ENCODE measurements around the gene CRIM1. TPM values are rescaled to one million over a fixed set of nuclear protein-coding genes. Genes with fewer than 3 reads are reported as not detected.

The CRIM1 gene
- total RNA-seq, 1 donor from 2014 or later = 246 TPM

- H3K4me3 Mint-ChIP-seq (ENCODE audit: unreplicated experiment) = no peak overlapping the region
- peaks cover 88% of the 10 kb centered on the region for H3K4me1 Mint-ChIP-seq (ENCODE audit: unreplicated experiment)
- H3K9me3 Mint-ChIP-seq (ENCODE audit: unreplicated experiment) = no peaks in the 10 kb centered on the region
- peaks cover 3% of the 10 kb centered on the region for H3K27me3 Mint-ChIP-seq (ENCODE audit: unreplicated experiment)
- DNase-seq (ENCODE audit: low spot score) = no peak
- H3K36me3 Mint-ChIP-seq (ENCODE audit: low read depth, unreplicated experiment) = peaks cover 10% of the 10 kb centered on the region
- H3K27ac Mint-ChIP-seq (ENCODE audit: unreplicated experiment) = peak overlapping the region; percentile 3
- TF ChIP-seq, protein P1, sequence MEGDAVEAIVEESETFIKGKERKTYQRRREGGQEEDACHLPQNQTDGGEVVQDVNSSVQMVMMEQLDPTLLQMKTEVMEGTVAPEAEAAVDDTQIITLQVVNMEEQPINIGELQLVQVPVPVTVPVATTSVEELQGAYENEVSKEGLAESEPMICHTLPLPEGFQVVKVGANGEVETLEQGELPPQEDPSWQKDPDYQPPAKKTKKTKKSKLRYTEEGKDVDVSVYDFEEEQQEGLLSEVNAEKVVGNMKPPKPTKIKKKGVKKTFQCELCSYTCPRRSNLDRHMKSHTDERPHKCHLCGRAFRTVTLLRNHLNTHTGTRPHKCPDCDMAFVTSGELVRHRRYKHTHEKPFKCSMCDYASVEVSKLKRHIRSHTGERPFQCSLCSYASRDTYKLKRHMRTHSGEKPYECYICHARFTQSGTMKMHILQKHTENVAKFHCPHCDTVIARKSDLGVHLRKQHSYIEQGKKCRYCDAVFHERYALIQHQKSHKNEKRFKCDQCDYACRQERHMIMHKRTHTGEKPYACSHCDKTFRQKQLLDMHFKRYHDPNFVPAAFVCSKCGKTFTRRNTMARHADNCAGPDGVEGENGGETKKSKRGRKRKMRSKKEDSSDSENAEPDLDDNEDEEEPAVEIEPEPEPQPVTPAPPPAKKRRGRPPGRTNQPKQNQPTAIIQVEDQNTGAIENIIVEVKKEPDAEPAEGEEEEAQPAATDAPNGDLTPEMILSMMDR (IDR thresholded peaks at IDR 0.05; ENCODE audit: unreplicated experiment) = no peak
Observed at GRCh38 chr2:36370281-36370680, 14.7 kb downstream of the CRIM1 start.

DNA sequence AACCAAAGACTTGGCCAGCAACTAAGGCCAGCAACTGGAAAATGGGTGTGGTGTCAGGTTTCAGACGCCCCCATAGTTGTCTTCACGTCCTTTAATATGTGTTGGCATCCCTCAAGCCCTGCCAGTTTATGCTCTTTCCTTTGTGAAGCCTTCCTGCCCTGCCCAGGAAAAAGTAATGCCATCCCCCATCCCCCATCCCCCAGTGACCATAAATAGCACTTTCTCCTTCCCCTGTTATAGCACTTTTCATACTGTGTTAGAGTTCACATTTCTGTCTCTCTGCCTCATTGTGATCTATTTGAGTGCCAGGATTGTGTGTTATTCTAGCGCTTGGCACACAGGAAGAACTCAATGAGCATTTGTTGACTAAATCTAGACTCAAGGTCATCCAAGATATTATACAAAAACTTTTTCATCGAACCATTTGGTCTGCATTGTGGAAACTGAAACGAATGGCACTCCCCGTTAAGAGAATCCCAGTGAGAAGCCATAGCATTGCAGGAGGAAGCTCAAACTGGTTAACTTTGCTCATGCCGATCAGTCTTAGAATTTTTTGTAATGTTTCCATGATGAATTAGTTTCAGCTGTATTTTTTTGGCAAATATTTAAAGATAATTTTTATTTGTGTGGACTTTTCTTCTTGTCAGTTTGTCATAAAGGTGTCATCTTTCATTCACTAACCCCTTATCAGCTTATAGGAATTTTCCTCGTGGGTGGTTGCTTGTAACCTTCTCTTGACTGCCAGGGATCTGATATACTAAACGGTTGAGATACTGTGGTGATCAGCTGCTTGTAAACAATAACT is 15.7 kb downstream of the CRIM1 start:
- H3K9me3 Mint-ChIP-seq (ENCODE audit: unreplicated experiment) = no peaks in the 10 kb centered on the region
- no peak overlapping the region for H3K4me3 Mint-ChIP-seq (ENCODE audit: unreplicated experiment)
- H3K27me3 Mint-ChIP-seq (ENCODE audit: unreplicated experiment) = peaks cover 3% of the 10 kb centered on the region
- H3K4me1 Mint-ChIP-seq (ENCODE audit: unreplicated experiment) = peaks cover 89% of the 10 kb centered on the region
- TF ChIP-seq, protein P1 (IDR thresholded peaks at IDR 0.05; ENCODE audit: unreplicated experiment) = no peak
- peaks cover 13% of the 10 kb centered on the region for H3K36me3 Mint-ChIP-seq (ENCODE audit: low read depth, unreplicated experiment)
- no peak for DNase-seq (ENCODE audit: low spot score)
- H3K27ac Mint-ChIP-seq (ENCODE audit: unreplicated experiment) = peak overlapping the region; percentile 84

- Mint-ChIP-seq H3K36me3 (ENCODE audit: low read depth, unreplicated experiment) (peaks cover 14% of the 10 kb centered on the region), H3K27me3 (ENCODE audit: unreplicated experiment) (peaks cover under 1% of the 10 kb centered on the region), H3K27ac (ENCODE audit: unreplicated experiment) (peak overlapping the region; percentile 84), H3K4me3 (ENCODE audit: unreplicated experiment) (no peak overlapping the region), H3K4me1 (ENCODE audit: unreplicated experiment) (peaks cover 91% of the 10 kb centered on the region), H3K9me3 (ENCODE audit: unreplicated experiment) (no peaks in the 10 kb centered on the region)
- TF ChIP-seq, protein P1 (IDR thresholded peaks at IDR 0.05; ENCODE audit: unreplicated experiment) = no peak
- DNase-seq (ENCODE audit: low spot score) = no peak
Observed at GRCh38 chr2:36371928-36372391, 16.4 kb downstream of the CRIM1 start.

DNA sequence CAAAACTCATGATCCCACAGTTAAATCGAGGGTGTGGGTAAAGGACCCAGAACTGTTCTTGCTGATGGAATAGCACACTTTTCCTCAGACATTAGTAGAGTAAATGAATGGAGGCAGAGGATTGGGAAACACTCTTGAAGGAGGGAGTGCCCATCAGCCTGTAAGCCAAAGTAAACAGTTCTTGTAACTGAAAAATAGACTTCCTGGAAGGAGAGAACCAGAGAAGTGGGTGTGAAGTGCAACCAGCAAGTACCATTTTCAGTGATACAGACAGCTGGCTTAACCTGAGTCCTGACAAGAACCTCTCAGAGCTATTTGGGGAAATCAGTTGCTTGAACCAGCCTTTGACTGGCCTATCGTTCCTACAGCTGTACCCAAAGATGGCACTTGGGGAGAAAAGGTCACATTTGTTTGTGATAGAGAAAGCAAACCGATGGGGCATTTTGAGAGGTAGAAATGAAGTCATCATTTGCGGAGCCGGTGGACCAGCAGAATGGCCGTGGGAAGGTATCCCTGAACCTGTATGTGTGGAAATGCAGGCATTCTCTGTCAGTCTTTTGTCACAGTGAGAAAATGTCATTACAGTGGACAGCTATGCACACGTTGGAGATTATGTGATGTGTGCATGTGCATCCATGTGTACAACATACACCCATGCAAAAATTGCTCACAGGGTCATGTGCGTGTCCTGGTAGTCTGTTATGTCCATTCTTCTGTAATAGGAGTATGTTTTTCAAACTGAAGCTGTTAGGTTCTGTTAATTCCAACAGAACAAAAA is 17.8 kb downstream of the CRIM1 start:
- no peak overlapping the region for H3K4me3 Mint-ChIP-seq (ENCODE audit: unreplicated experiment)
- DNase-seq (ENCODE audit: low spot score) = no peak
- peaks cover 13% of the 10 kb centered on the region for H3K36me3 Mint-ChIP-seq (ENCODE audit: low read depth, unreplicated experiment)
- no peaks in the 10 kb centered on the region for H3K27me3 Mint-ChIP-seq (ENCODE audit: unreplicated experiment)
- no peaks in the 10 kb centered on the region for H3K9me3 Mint-ChIP-seq (ENCODE audit: unreplicated experiment)
- peaks cover 87% of the 10 kb centered on the region for H3K4me1 Mint-ChIP-seq (ENCODE audit: unreplicated experiment)
- no peak overlapping the region for H3K27ac Mint-ChIP-seq (ENCODE audit: unreplicated experiment)
- TF ChIP-seq, protein P1 (IDR thresholded peaks at IDR 0.05; ENCODE audit: unreplicated experiment) = no peak
